Caco-2 (cell line): ENCODE measurements around the gene CRY2. TPM values are rescaled to one million over a fixed set of nuclear protein-coding genes. Genes with fewer than 3 reads are reported as not detected.

Source experiments
- BruUV-seq: library from RNA; stranded (reverse); fragments of 400-500 nt; replicated peaks from 2 replicates; lab custom pipeline; 2021; lab: Mats Ljungman, UMichigan
- CTCF ChIA-PET: fragments of 300-600 bp; sonication (Branson Sonifier 250); formaldehyde crosslinking; loops from one replicate; lab custom pipeline; 2022; ENCODE audit warnings: antibody characterized with exemption; lab: Charles Lee
- POLR2A ChIA-PET: fragments of 300-600 bp; sonication (Branson Sonifier 250); formaldehyde crosslinking; loops from one replicate; lab custom pipeline; 2022; ENCODE audit warnings: antibody characterized with exemption; lab: Charles Lee
- DNase-seq, 2 experiments: peaks; one replicate each; pipeline versions ENCODE4 v3.0.0 to v3.0.0-alpha.2; 2020 to 2022
- H3K27me3 ChIP-seq: replicated peaks from 2 replicates; pipeline ENCODE4 v1.6.0; 2011; ENCODE audit warnings: low read length; ENCODE audit not compliant: control insufficient read depth, insufficient read depth
- H3K36me3 ChIP-seq: 2 replicates; pipeline ENCODE4 v1.5.1; 2011; ENCODE audit warnings: low read length; ENCODE audit not compliant: control insufficient read depth, insufficient read depth
- H3K4me1 ChIP-seq: fragments of 250-450 bp; sonication (Bioruptor Pico); 2 replicates; pipeline ENCODE4 v1.5.1; 2020; ENCODE audit warnings: mild to moderate bottlenecking
- H3K4me3 ChIP-seq: 2 replicates; pipeline ENCODE4 v1.5.1; 2011; ENCODE audit warnings: low read depth, mild to moderate bottlenecking, control low read depth, low read length
- H3K9me3 ChIP-seq: fragments of 250-450 bp; sonication (Bioruptor Pico); 2 replicates; pipeline ENCODE4 v1.5.1; 2020; ENCODE audit warnings: mild to moderate bottlenecking, moderate library complexity
- H3K27ac Mint-ChIP-seq: one replicate; pipeline ENCODE4 v1.8.0; 2022; ENCODE audit warnings: mixed read lengths; ENCODE audit not compliant: unreplicated experiment
- H3K27me3 Mint-ChIP-seq: one replicate; pipeline ENCODE4 v1.8.0; 2022; ENCODE audit warnings: mixed read lengths; ENCODE audit not compliant: insufficient read depth, unreplicated experiment
- H3K36me3 Mint-ChIP-seq: one replicate; pipeline ENCODE4 v1.8.0; 2022; ENCODE audit warnings: mild to moderate bottlenecking, mixed read lengths; ENCODE audit not compliant: insufficient read depth, unreplicated experiment
- H3K4me1 Mint-ChIP-seq: one replicate; pipeline ENCODE4 v1.8.0; 2022; ENCODE audit warnings: low read depth, mixed read lengths; ENCODE audit not compliant: unreplicated experiment
- H3K4me3 Mint-ChIP-seq: one replicate; pipeline ENCODE4 v1.8.0; 2022; ENCODE audit warnings: mild to moderate bottlenecking, moderate library complexity, mixed read lengths; ENCODE audit not compliant: unreplicated experiment
- H3K9me3 Mint-ChIP-seq: one replicate; pipeline ENCODE4 v1.8.0; 2022; ENCODE audit warnings: mixed read lengths; ENCODE audit not compliant: unreplicated experiment
- CTCF ChIP-seq, 2 experiments: fragments of 200-600 bp in 1 of 2; IDR thresholded peaks; 1 replicate in 1 of 2; 2 replicates in 1 of 2; pipeline versions ENCODE4 v1.5.1 to v1.8.0; 2011 to 2022; ENCODE audit warnings: antibody characterized with exemption in 1 of 2, control low read depth in 1 of 2, inconsistent platforms in 1 of 2, low read depth in 1 of 2, low read length in 1 of 2, mild to moderate bottlenecking in 1 of 2, moderate library complexity in 1 of 2; ENCODE audit not compliant: insufficient read depth in 1 of 2, severe bottlenecking in 1 of 2, unreplicated experiment in 1 of 2
- intact Hi-C: fragments of 100-400 bp; cut with micrococcal nuclease; formaldehyde crosslinking; loops from one replicate; pipeline ENCODE4 v1.10.0; 2022; ENCODE audit not compliant: unreplicated experiment
- total RNA-seq: library from RNA; stranded (reverse); gene quantifications from 2 replicates; pipeline ENCODE4 v1.2.3, GENCODE V29; 2022

Gene CRY2
- total RNA-seq, 1 experiment from 2014 or later, result 28.5 TPM

- no peaks in the 10 kb centered on the region for H3K9me3 Mint-ChIP-seq
- ChIA-PET CTCF (interaction anchor here (0.5 kb wide), 1 partner anchor 372 kb away, joined by 4 read pairs; no protein-coding TSS in a partner anchor), POLR2A (no interaction called here)
- H3K4me1 Mint-ChIP-seq, result no peaks in the 10 kb centered on the region
- no peaks in the 10 kb centered on the region for H3K27me3 Mint-ChIP-seq
- H3K4me3 ChIP-seq, result no peak overlapping the region
- H3K36me3 Mint-ChIP-seq, result peaks cover 21% of the 10 kb centered on the region
- intact Hi-C loops, result no loop called here
- no peak overlapping the region for H3K4me3 Mint-ChIP-seq
- no peak for TF ChIP-seq CTCF (IDR thresholded peaks at IDR 0.05; ENCODE audit: insufficient read depth in 1 of 2, low read depth in 1 of 2, low read length in 1 of 2, severe bottlenecking in 1 of 2, unreplicated experiment in 1 of 2)
- H3K4me1 ChIP-seq, result peaks cover 8% of the 10 kb centered on the region; the same call in 1 of the 2 replicates
- H3K27ac Mint-ChIP-seq, result no peak overlapping the region
- H3K27me3 ChIP-seq, result no peaks in the 10 kb centered on the region
- DNase-seq, result no peak
- H3K36me3 ChIP-seq, result peaks cover 4% of the 10 kb centered on the region
- BruUV-seq, result no TSS peak
- H3K9me3 ChIP-seq, result no peaks in the 10 kb centered on the region
These were observed 29.1 kb downstream of the CRY2 start for GRCh38 chr11:45876401-45876800.

DNA sequence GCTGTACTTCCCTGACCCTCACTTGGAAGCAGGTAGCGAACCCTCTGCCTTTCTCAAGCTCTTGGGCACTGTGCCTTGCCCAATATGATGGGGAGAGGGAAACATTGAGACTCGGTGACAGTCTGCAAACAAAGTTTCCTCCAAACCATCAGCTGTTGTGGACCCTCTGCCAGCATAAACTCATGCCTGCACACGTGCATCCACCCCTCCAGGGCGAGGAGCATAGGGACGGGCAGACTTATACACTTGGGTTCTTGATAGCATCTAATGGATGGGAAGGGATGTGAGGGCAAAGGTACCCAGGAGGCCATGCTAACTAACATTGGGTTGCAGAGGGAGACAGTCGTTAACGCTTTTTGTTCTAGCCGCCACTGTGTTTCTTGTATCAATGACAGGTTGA is 29.9 kb downstream of the CRY2 start:
- H3K4me1 Mint-ChIP-seq, result no peaks in the 10 kb centered on the region
- ChIA-PET POLR2A (no interaction called here), CTCF (interaction anchor here (0.5 to 0.7 kb wide), 2 partner anchors 78 to 129 kb away, joined by 3 to 5 read pairs; no protein-coding TSS in a partner anchor)
- no peak for DNase-seq
- H3K9me3 Mint-ChIP-seq, result no peaks in the 10 kb centered on the region
- peaks cover 17% of the 10 kb centered on the region for H3K36me3 Mint-ChIP-seq
- BruUV-seq, result no TSS peak
- Histone ChIP-seq H3K4me1 (peaks cover 8% of the 10 kb centered on the region; the same call in 1 of the 2 replicates), H3K27me3 (no peaks in the 10 kb centered on the region), H3K36me3 (peaks cover 3% of the 10 kb centered on the region), H3K9me3 (no peaks in the 10 kb centered on the region), H3K4me3 (no peak overlapping the region)
- H3K4me3 Mint-ChIP-seq, result no peak overlapping the region
- intact Hi-C loops, result no loop called here
- no peaks in the 10 kb centered on the region for H3K27me3 Mint-ChIP-seq
- TF ChIP-seq CTCF (IDR thresholded peaks at IDR 0.05; ENCODE audit: insufficient read depth in 1 of 2, low read depth in 1 of 2, low read length in 1 of 2, severe bottlenecking in 1 of 2, unreplicated experiment in 1 of 2), result no peak
- H3K27ac Mint-ChIP-seq, result no peak overlapping the region

DNA sequence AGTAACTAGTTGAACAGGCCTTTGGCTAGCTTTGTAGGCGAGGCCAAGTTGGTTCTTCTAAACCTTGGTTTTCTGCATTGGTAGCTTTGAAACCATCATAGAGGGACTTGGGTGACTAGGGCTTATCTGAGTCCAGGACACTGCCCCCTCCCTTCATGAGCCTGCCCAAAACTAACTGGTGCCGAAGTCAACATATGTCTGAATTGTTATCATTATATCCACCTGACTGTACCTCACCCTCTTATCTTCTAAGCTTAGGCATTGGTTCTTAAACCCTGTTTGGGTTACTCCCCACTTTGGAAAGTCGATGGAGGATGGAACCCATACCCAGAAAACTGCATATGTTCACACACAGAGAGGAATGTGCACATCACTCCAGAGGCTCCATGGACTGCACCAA is 30.6 kb downstream of the CRY2 start:
- Histone ChIP-seq H3K27me3 (no peaks in the 10 kb centered on the region), H3K4me1 (peaks cover 8% of the 10 kb centered on the region; the same call in 1 of the 2 replicates), H3K36me3 (peaks cover 3% of the 10 kb centered on the region), H3K4me3 (no peak overlapping the region), H3K9me3 (no peaks in the 10 kb centered on the region)
- H3K27ac Mint-ChIP-seq, result no peak overlapping the region
- ChIA-PET CTCF (no interaction called here), POLR2A (no interaction called here)
- no peaks in the 10 kb centered on the region for H3K4me1 Mint-ChIP-seq
- no peaks in the 10 kb centered on the region for H3K27me3 Mint-ChIP-seq
- no peak for TF ChIP-seq CTCF (IDR thresholded peaks at IDR 0.05; ENCODE audit: insufficient read depth in 1 of 2, low read depth in 1 of 2, low read length in 1 of 2, severe bottlenecking in 1 of 2, unreplicated experiment in 1 of 2)
- no peak for DNase-seq
- BruUV-seq, result no TSS peak
- H3K36me3 Mint-ChIP-seq, result peaks cover 16% of the 10 kb centered on the region
- H3K9me3 Mint-ChIP-seq, result no peaks in the 10 kb centered on the region
- no peak overlapping the region for H3K4me3 Mint-ChIP-seq
- intact Hi-C loops, result no loop called here
